GM12878 (cell line): Measurements from ENCODE around the gene CPNE9. TPM values are rescaled to one million over a fixed set of nuclear protein-coding genes. Genes with fewer than 3 reads are reported as not detected.

ENCODE experiments used
- ATAC-seq: fragments of 200-7000 bp; cut with Tn5 transposase; 3 replicates; pipeline ENCODE4 v1.9.1; 2020; ENCODE audit warnings: mild to moderate bottlenecking, moderate library complexity
- BruUV-seq: library from RNA; stranded (reverse); fragments of 400-500 nt; replicated peaks from 2 replicates; lab custom pipeline; 2021; lab: Mats Ljungman, UMichigan
- CTCF ChIA-PET: fragments of 300-600 bp; sonication (Branson Sonifier 250); formaldehyde crosslinking; extraction: SDS; loops from one replicate; lab custom pipeline; 2021; ENCODE audit warnings: inconsistent platforms; lab: Yijun Ruan, JAX
- POLR2A ChIA-PET: fragments of 350-600 bp; formaldehyde crosslinking; extraction: SDS; loops from one replicate; lab custom pipeline; 2021; ENCODE audit warnings: inconsistent platforms; lab: Charles Lee
- RAD21 ChIA-PET: fragments of 300-600 bp; sonication (Branson Sonifier 250); formaldehyde crosslinking; loops from one replicate; lab custom pipeline; 2023; ENCODE audit warnings: antibody characterized with exemption; ENCODE audit not compliant: unreplicated experiment; lab: Charles Lee
- SMC1A ChIA-PET: fragments of 300-600 bp; sonication (Branson Sonifier 250); formaldehyde crosslinking; loops from one replicate; lab custom pipeline; 2023; ENCODE audit not compliant: unreplicated experiment, uncharacterized antibody; lab: Charles Lee
- DNase-seq: peaks from one replicate; pipeline ENCODE4 v3.0.0-alpha.2; 2011; ENCODE audit warnings: low read depth, low spot score
- FAIRE-seq: peaks from 3 replicates; lab custom pipeline; 2011; peaks lifted over from hg19 to GRCh38; lab: Jason Lieb, UNC
- H2AFZ ChIP-seq: 2 replicates; pipeline ENCODE4 v1.6.0; 2011; ENCODE audit warnings: low read depth, low read length, control low read depth; ENCODE audit not compliant: control insufficient read depth
- H3K27ac ChIP-seq: 2 replicates; pipeline ENCODE4 v1.5.1; 2011; ENCODE audit warnings: control low read depth; ENCODE audit not compliant: control insufficient read depth, insufficient read depth
- H3K27me3 ChIP-seq, 2 experiments: replicated peaks in 1 of 2; 2 replicates each; pipeline versions ENCODE4 v1.6.0 to v1.6.1; 2011; ENCODE audit warnings: low read length in 1 of 2; ENCODE audit not compliant: control insufficient read depth in 2 of 2, insufficient read depth in 2 of 2
- H3K36me3 ChIP-seq, 2 experiments: 2 replicates each; pipeline ENCODE4 v1.5.1; 2011; ENCODE audit warnings: low read length in 1 of 2; ENCODE audit not compliant: control insufficient read depth in 2 of 2, insufficient read depth in 2 of 2
- H3K4me1 ChIP-seq: 2 replicates; pipeline ENCODE4 v1.6.1; 2011; ENCODE audit warnings: mild to moderate bottlenecking, low read length, moderate library complexity, mixed read lengths; ENCODE audit not compliant: control insufficient read depth, insufficient read depth
- H3K4me2 ChIP-seq: 2 replicates; pipeline ENCODE4 v1.6.0; 2011; ENCODE audit warnings: control low read depth; ENCODE audit not compliant: control insufficient read depth, insufficient read depth
- H3K4me3 ChIP-seq: fragments of 200-600 bp; sonication (generic); 2 replicates; pipeline ENCODE4 v1.5.1; 2016
- H3K79me2 ChIP-seq: 2 replicates; pipeline ENCODE4 v1.6.0; 2011; ENCODE audit warnings: low read length; ENCODE audit not compliant: control insufficient read depth, insufficient read depth
- H3K9ac ChIP-seq: 2 replicates; pipeline ENCODE4 v1.8.0; 2011; ENCODE audit warnings: low read length, control low read depth, mixed read lengths; ENCODE audit not compliant: control insufficient read depth, insufficient read depth
- H3K9me3 ChIP-seq: replicated peaks from 3 replicates; pipeline ENCODE4 v1.5.1; 2011; ENCODE audit warnings: mild to moderate bottlenecking, low read length; ENCODE audit not compliant: control insufficient read depth, insufficient read depth
- H4K20me1 ChIP-seq: 2 replicates; pipeline ENCODE4 v1.6.0; 2011; ENCODE audit not compliant: control insufficient read depth, insufficient read depth
- CHD4 ChIP-seq: fragments of 200-600 bp; sonication (generic); IDR thresholded peaks from 2 replicates; pipeline ENCODE4 v1.6.1; 2016; ENCODE audit warnings: mild to moderate bottlenecking
- SP1 ChIP-seq: IDR thresholded peaks from one replicate; pipeline ENCODE4 v1.6.1; 2011; ENCODE audit warnings: low read depth, low read length
- WGBS: methylation state at CpG from one replicate; pipeline ENCODE4 v1.1.6; 2016; ENCODE audit warnings: low lambda C conversion rate; ENCODE audit not compliant: insufficient replicate concordance, insufficient coverage; ENCODE audit errors: missing lambda C conversion rate; 5-methylcytosine and 5-hydroxymethylcytosine counted together
- in situ Hi-C: fragments of 300-500 bp; cut with MboI; formaldehyde crosslinking; loops from 9 replicates; pipeline ENCODE4 v1.14.3; 2018; ENCODE audit warnings: mixed read lengths
- intact Hi-C: fragments of 100-400 bp; cut with micrococcal nuclease; formaldehyde crosslinking; loops from one replicate; pipeline ENCODE4 v1.14.2; 2022; ENCODE audit not compliant: unreplicated experiment
- polyA plus RNA-seq, 11 experiments: library from polyadenylated mRNA; depleted of rRNA in 4 of 11; unstranded in 6 of 11; stranded (reverse) in 5 of 11; fragments of >200 nt; fragmentation: Nextera tagmentation in 4 of 11; fragmentation: Illumina TruSeq in 1 of 11; extraction: Ambion mirVana in 4 of 11; extraction: Trizol in 1 of 11; gene quantifications; 1 replicate in 1 of 11; 2 replicates in 10 of 11; pipeline versions ENCODE4 v1.2.1 to v1.2.3, GENCODE V29; 2011 to 2016; ENCODE audit warnings: inconsistent platforms in 2 of 11, missing spikeins in 2 of 11, low read depth in 1 of 11
- total RNA-seq, 4 experiments: library from RNA; depleted of rRNA in 3 of 4; stranded (reverse); fragments of >200 nt in 3 of 4; fragmentation: Illumina TruSeq in 1 of 4; extraction: Trizol in 1 of 4; gene quantifications; 2 replicates each; pipeline versions ENCODE4 v1.2.1 to v1.2.3, GENCODE V29; 2013 to 2021

Gene CPNE9
- total and polyA plus RNA-seq, 10 of the 15 experiments (the other 5 are each of a cell fraction or from before 2014, with no cell fraction given), result 0.02 to 0.12 (median 0.05) TPM; not detected in 7

DNA sequence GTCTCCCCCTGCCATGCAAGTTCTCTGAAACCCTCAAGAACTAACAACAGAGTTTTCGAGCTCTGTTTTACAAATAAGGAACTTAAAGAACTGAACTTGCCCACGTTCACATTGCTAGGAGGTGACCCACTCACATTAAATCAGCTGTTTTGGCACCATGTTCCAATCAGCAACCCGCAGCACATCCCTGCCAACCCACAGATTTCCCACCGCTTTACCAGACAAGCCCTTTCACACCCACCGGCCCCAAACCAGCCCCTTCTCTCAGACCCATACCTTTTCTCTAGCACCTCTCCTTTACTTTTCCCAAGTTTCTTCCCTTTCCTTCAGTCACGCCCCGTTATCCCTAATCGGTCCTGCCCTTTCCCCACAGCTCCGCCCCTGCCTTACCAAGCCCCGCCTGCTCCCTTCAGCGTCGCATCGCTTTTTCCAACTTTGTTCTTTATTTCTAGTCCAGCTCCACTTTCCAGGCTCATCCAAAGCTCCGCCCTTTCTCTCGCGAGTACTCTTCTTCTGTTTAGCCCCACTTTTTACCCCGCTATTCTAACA lies 27.1 kb downstream of the CPNE9 start:
- TF ChIP-seq SP1, result peak; percentile 18
- no peak for TF ChIP-seq CHD4
- TF ChIP-seq, all 136 proteins: peak for 1
- intact Hi-C loops (loop anchor here (1.0 to 10.0 kb wide), 4 partner anchors 19 to 376 kb away; partner anchors contain the start of genes ARPC4, OGG1 and TADA3), in situ Hi-C loops (no loop called here)
- H3K27me3 ChIP-seq, result no peaks in the 10 kb centered on the region; a peak in 1 of 4 replicates
- H3K9me3 ChIP-seq, result no peaks in the 10 kb centered on the region
- DNase-seq, result no peak
- H3K27ac ChIP-seq, result no peak overlapping the region; the same call in 1 of the 2 replicates
- H3K4me1 ChIP-seq, result peaks cover 12% of the 10 kb centered on the region
- peak overlapping the region; percentile 78 for H3K4me2 ChIP-seq
- peak overlapping the region; percentile 40; the same call in 1 of the 2 replicates for H3K9ac ChIP-seq
- peak; percentile 61 for ATAC-seq
- ChIA-PET CTCF (interaction anchor here (1.4 to 2.3 kb wide), 3 partner anchors 9 to 227 kb away, joined by 5 to 10 read pairs (median 7); partner anchors contain the start of genes ARPC4 and TADA3), SMC1A (interaction anchor here (0.6 to 2.7 kb wide), 11 partner anchors 18 to 323 kb away, joined by 3 to 16 read pairs (median 3); partner anchors contain the start of genes ARPC4, MTMR14 and OGG1), RAD21 (interaction anchor here (1.2 to 1.9 kb wide), 6 partner anchors 20 to 368 kb away, joined by 3 to 8 read pairs (median 4); partner anchors contain the start of genes ARPC4, OGG1, TADA3 and THUMPD3), POLR2A (interaction anchor here (0.9 to 1.8 kb wide), 3 partner anchors 19 to 62 kb away, joined by 3 to 10 read pairs (median 4); partner anchors contain the start of genes ARPC4, OGG1 and TADA3)
- no peak for FAIRE-seq
- 6% methylated on average over 16 of the region's 17 CpGs for WGBS
- no TSS peak for BruUV-seq
- peaks cover 3% of the 10 kb centered on the region for H4K20me1 ChIP-seq
- H2AFZ ChIP-seq, result peak overlapping the region; percentile 96
- H3K4me3 ChIP-seq, result peak overlapping the region; percentile 58; the same call in 1 of the 2 replicates
- H3K36me3 ChIP-seq, result peaks cover 0 to 8% of the 10 kb centered on the region in 2 experiments; a peak in 2 of 4 replicates
- H3K79me2 ChIP-seq, result peaks cover 29% of the 10 kb centered on the region
